ENCODE measurements around the gene ALKBH5.

DNA sequence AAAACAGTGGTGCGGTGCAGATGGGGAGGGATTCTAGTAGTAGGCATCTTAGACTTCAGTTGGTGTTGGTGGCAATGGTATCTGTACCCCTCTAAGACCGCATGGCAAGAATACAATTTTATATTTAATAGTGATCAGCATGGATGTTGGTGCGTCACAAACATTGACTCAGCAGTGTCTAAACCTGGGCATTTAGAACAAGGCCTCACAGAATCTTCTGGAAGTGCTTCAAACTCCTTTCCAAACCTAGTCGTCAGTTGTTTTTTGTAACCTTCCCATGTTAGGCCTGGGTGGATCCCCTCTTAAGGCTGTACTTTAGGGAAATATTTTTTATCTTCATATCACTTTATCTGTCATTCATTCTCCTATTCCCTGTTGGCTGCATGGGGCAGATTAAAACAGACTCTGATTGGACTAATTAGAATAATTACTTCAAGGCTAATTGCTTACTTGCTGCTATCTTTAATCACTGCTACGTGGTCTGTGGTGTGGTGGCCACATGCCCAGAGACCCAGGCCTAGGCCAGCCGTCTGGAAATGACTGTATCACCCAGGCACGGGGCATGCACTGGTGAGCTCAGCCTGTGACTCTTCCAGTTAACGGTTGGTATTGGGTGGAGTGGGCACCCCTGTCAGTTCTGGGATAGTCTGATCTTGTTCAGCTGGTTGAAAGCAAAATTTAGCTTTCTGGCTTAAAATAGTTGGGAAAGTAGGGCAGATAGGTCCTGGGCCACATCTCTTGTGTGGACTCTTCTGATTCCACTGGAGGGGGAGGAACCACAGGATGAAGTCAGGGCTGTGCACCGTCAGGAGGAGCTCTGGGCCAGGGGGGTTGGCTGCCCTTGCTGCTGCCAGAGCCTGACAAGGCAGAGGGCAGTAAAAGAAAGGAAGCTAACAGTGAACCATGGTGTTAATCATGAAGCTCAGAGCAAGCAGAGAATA lies 4.5 kb downstream of the ALKBH5 start:
- no peak for TF ChIP-seq CTCF (IDR thresholded peaks at IDR 0.05; ENCODE audit: low read depth, low read length, poor library complexity, severe bottlenecking)
- TF ChIP-seq EZH2phosphoT487 (IDR thresholded peaks at IDR 0.05; ENCODE audit: borderline replicate concordance, low read length) = no peak
